HL-60/S4 (cell line): ENCODE data around the gene GALNTL6.
"Not testable (repeated sequence)": the region's sequence is repeated elsewhere in the genome, so short reads cannot be mapped to it uniquely, and the experiment has no call there.

Experiments used
- in situ Hi-C: fragments of 300-500 bp; cut with MboI; formaldehyde crosslinking; loops from 2 replicates; pipeline ENCODE4 v1.14.3; 2022; ENCODE audit warnings: low sequenced_read_pairs

Gene GALNTL6

GRCh38 chr4:172780566-172781081 lies 967.4 kb downstream of the GALNTL6 start:
- in situ Hi-C loops, result no loop called here

- in situ Hi-C loops, result no loop called here
Measured at GRCh38 chr4:172785613-172786012, 972.4 kb downstream of the GALNTL6 start.

GRCh38 chr4:172786039-172786792 lies 973.0 kb downstream of the GALNTL6 start:
- in situ Hi-C loops, result no loop called here

GRCh38 chr4:172787111-172787510 lies 973.9 kb downstream of the GALNTL6 start:
- in situ Hi-C loops, result no loop called here

GRCh38 chr4:172791841-172792240 lies 978.6 kb downstream of the GALNTL6 start:
- in situ Hi-C loops, result no loop called here

GRCh38 chr4:172793565-172794306 lies 980.5 kb downstream of the GALNTL6 start:
- in situ Hi-C loops, result no loop called here

GRCh38 chr4:172794307-172794703 lies 981.1 kb downstream of the GALNTL6 start:
- in situ Hi-C loops, result no loop called here

- in situ Hi-C loops, result not testable (repeated sequence)
Measured at GRCh38 chr4:172797281-172797680, 984.1 kb downstream of the GALNTL6 start.

GRCh38 chr4:172802032-172802431 lies 988.8 kb downstream of the GALNTL6 start:
- in situ Hi-C loops, result no loop called here

GRCh38 chr4:172806841-172807240 lies 993.6 kb downstream of the GALNTL6 start:
- in situ Hi-C loops, result no loop called here

- in situ Hi-C loops, result no loop called here
Measured at GRCh38 chr4:172808196-172808595, 995.0 kb downstream of the GALNTL6 start.

GRCh38 chr4:172809319-172809718 lies 996.1 kb downstream of the GALNTL6 start:
- in situ Hi-C loops, result no loop called here

- in situ Hi-C loops, result no loop called here
Measured at GRCh38 chr4:172813359-172813923, 1000.2 kb downstream of the GALNTL6 start.

- in situ Hi-C loops, result no loop called here
Measured at GRCh38 chr4:172815499-172816164, 1002.4 kb downstream of the GALNTL6 start.

- in situ Hi-C loops, result no loop called here
Measured at GRCh38 chr4:172818901-172819300, 1005.7 kb downstream of the GALNTL6 start.

GRCh38 chr4:172819353-172819752 lies 1006.1 kb downstream of the GALNTL6 start:
- in situ Hi-C loops, result no loop called here

- in situ Hi-C loops, result no loop called here
Measured at GRCh38 chr4:172822331-172822730, 1009.1 kb downstream of the GALNTL6 start.

- in situ Hi-C loops, result no loop called here
Measured at GRCh38 chr4:172826346-172826745, 1013.1 kb downstream of the GALNTL6 start.

GRCh38 chr4:172826861-172827260 lies 1013.7 kb downstream of the GALNTL6 start:
- in situ Hi-C loops, result no loop called here

- in situ Hi-C loops, result no loop called here
Measured at GRCh38 chr4:172830295-172830764, 1017.1 kb downstream of the GALNTL6 start.

- in situ Hi-C loops, result no loop called here
Measured at GRCh38 chr4:172836661-172837060, 1023.5 kb downstream of the GALNTL6 start.
